Medulla oblongata (tissue), 1 donor: ENCODE data around the gene ZBTB3.
"Not testable (repeated sequence)": the region's sequence is repeated elsewhere in the genome, so short reads cannot be mapped to it uniquely, and the experiment has no call there.

ENCODE experiments used
- DNase-seq: peaks from one replicate; pipeline ENCODE4 v3.0.0-alpha.2; 2015; ENCODE audit errors: extremely low spot score

Gene ZBTB3

DNA sequence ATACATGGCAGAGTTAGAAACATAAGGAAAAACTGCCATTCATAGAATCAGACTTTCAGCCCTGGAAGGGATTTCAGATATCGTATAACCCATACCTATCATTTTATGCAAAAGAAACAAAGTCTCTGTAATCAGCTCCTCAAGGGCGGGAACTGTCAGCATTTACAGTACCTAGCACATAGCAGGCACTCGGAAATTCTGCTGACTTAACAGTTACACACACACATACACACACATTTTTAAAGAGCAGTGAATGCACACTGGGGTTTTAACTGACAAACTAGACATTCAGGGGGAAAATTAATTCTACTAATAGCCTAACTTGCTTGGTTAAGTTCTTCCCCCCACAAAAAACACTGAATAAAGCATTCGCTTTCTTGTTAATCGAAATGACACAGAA, 37.8 kb downstream of the ZBTB3 start:
- no peak for DNase-seq

DNA sequence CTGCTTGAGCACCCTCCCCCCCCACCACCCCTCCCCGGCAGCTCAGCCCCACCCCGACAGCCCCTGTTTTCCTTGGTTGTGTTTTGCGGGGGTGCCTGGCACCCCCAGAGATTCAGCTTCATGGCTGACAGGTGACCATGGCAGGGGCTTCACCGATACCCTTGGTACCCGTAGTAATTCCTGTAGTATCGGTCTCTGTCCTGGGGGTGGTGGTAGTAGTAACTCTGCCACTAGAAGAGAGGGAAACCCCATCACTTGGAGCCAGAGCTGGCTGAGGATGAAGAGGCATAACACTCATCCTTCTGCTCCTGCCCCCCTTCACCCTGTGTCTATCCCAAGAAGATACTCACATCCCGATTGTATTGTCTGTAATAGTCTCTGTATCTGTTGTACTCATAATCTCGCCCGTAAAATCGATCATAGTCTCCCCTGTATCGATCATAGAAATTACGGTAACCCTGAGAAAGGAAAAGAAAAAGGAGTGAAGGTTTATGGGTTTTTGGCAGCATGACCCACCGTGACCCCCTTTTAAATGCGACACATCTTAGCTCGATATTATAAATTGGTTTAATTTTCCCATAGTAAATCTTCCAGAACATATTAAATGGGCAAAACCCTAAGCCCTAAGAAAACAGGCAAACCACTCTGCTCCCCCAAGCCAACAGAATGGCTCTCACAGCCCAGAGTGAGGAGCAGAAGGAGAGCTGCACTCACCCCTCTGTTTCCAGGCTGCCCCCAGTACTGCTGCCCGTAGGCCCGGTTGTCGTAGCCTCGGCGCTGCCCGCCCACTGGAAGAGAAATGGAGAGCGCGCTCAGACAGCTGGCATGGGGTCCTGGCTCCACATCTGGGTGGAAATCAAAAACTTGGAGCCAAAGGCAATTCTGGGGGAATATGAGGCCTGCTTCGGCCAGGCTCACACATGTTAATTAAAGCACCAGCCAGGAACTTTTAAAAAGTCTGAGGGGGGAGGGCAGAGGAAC, 38.5 kb downstream of the ZBTB3 start:
- DNase-seq, result no peak

DNA sequence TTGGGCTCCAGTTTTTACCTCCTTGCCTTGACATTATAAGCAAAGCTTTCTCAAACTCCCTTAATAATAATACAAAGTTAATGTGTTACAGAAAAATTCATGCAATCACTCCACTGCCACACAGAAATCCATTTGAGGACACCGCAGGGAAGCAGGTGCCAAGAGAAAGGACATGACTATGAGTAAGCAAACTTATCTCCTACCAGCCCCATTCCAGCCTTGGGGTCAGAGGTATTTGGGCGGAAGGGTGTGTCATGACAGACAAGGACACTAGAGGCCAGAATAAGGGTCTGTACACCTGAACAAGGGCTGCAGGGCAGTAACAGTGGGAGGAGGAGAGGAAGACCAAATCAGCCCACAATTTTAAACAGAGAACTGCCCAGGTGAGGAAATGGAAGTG, 40.6 kb downstream of the ZBTB3 start:
- DNase-seq, result no peak

DNA sequence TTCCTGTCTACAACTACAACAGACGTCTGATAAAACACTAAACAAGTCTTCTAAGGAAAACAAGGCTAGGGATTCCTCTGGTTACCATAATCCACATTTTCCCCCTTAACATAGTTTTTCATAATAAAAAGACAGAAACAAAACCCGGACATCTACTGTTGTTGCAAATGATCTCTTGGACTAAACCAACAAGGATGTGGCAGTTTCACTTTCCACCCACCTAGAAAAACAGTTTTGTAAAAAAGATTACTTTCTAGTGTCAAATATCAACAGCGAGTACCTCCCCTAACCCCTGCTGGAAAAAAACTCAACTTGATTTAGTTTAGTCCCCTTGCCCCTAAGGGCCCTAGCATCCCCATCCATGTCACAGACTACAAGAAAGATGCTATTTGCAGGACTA, 41.1 kb downstream of the ZBTB3 start:
- no peak for DNase-seq

DNA sequence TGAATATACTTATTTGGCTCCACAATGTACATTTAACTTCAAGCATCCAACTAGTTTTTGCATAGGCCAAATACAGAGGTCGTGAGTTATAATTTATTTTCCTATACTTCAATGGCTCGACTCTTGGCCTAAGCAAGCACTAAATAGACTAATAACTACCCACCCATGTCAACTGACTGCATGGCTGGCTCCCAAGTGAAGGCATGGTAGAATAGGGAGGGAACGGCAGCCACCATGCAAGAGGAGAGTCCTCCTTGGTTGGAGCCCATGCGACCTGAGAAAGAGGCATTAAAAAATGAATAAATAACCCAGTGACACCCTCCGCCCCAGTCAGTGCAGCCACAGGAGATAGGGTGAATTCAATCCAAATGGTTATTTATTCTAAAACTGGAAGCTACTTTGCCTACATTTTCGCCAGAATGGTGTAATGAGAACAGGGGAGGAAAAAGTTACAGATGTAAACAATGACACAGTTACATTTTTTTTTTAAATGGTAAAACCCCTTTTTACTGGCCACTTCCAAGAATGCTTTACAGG, 41.6 kb downstream of the ZBTB3 start:
- no peak for DNase-seq

DNA sequence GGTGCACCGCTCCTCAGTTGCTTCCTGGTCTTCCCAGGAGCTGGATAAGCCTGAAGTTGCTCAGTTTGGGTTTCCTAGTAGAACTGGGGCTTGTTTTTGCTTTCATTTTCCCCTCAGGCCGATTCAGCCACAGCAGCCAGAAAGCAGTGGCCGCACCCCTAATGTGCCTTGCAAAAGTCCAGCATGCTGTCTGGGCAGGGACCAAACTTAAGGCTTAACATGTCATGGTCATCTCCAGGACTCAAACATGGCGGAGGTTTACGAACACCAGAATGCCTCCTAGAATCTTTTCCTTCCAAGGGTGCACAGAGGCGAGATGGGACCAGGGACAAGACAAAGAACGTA, 44.0 kb downstream of the ZBTB3 start:
- DNase-seq, result no peak

DNA sequence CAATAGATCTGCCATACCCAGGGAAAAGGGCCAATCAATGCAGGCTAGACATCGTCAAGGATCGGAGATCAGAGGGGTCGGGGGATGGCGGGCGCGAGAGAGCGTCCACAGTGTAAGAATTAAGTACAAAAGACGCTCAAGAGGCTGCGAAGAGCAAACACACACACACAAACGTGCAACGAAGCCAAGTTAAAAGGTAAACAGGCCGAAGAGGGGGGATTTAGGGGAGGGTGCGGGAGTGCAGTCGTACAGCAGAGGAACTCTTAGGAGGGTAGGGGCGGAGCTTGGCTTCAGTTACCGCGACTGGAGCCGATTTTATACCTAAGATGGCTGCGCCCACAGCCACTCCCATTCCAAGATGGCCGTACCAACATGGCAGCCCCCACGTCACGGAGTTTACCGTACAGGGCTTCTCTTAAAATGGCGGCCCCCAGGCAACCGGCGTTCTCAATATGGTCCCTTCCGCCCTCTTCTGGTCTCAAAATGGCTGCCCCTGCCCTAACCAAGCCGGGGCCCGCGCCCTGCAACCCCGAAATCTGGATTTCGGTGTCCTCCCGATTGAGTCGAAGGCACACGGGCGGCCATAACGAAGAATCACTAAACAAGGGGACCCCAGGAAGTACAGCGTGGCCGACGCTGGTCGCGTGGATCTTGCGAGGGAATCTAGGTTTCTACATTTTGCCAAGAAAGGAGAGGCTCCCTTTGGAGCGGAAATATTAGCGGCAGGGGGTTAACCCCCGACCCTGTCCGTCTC, 44.5 kb downstream of the ZBTB3 start:
- peak; percentile 98 for DNase-seq

DNA sequence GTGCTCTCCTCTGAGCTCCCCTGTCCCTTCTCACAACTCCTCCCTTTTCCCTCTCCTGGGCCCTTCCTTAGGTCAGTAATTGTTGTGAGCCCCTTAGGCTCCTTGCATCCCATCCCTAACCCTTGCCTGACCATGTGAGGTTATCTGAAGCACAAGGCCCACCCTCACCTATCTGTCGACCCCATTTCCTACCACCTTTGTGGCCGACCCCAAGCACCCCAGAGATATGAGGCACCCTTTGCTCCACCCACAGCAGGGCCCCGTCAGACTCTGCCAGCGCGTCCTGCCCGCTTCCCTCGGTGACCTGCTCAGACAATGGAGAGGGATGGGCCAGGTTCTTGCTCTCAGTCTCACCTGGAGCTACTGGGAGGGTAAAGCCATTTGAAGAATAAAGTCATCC, 45.2 kb downstream of the ZBTB3 start:
- no peak for DNase-seq

DNA sequence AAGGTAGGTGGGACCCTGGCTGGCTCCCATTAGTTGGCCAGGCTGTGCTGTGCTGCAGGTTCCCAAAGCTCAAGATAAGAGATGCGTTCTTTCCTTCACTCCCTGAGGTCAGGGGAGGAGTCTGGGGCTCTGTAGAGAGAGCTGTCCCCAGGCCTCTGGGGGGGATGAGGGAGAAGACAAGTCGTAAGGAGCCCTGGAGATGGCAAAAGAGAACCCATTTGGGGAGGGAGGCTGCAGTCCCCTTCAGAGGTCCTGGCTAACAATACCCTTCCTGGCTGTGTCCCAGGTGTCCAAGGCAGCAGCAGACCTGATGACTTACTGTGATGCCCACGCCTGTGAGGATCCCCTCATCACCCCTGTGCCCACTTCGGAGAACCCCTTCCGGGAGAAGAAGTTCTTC, 45.6 kb downstream of the ZBTB3 start:
- no peak for DNase-seq

DNA sequence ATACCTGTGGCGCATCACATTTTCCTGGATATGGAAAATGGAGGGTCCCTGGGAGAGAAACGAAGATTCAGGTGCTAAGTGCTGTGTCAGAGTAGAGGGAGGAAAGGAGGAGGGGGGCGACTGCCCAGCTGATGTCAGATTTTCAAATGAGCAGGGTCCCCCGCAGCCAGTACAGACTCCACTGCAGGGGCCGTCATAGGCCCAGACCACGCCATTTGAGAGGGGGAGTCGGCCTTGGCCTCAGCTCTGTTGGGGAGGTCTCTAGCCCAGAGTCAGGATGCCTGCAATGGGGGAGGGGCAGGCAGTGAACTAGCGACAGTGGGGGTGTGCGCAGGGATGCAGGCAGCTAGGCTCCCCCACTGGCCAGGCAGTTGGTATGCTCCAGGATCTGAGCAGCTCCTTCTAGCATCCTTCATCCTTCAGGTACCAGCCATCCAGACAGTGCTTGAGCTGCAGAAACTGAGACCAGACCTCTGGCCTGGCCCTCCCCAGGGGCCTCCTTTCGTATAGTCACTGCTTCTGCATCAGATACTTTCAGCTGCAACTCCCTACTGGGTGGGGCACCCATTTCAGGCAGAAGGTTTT, 46.6 kb downstream of the ZBTB3 start, which contains the start of the genes BSCL2 and GNG3:
BSCL2 (minus strand) TSS at position 148 of the 585 bp plus-strand sequence. CDS start 229 bp downstream, outside the sequence.
GNG3 (plus strand) TSS at position 400 of the 585 bp plus-strand sequence. CDS start 620 bp downstream, outside the sequence.
- peak; percentile 62 for DNase-seq

DNA sequence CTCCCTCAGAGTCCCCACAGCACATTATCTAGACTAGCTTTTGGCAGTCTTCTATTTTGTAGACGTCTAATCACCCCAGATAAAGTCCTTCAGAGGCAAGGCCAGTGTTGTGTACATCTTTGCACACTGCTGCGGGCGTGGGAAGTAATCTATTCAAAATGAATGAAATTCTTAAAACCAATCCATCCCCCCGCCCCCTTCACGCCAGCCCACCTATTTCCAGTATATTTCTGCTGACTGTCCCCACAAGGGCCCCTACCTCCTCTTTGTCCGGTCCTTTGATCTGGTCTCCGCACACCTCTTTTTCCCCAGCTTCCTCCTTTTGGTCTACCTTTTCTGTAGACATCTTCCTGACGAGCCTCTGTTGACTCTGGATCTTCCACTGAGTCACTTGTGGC, 47.1 kb downstream of the ZBTB3 start:
- DNase-seq, result no peak

DNA sequence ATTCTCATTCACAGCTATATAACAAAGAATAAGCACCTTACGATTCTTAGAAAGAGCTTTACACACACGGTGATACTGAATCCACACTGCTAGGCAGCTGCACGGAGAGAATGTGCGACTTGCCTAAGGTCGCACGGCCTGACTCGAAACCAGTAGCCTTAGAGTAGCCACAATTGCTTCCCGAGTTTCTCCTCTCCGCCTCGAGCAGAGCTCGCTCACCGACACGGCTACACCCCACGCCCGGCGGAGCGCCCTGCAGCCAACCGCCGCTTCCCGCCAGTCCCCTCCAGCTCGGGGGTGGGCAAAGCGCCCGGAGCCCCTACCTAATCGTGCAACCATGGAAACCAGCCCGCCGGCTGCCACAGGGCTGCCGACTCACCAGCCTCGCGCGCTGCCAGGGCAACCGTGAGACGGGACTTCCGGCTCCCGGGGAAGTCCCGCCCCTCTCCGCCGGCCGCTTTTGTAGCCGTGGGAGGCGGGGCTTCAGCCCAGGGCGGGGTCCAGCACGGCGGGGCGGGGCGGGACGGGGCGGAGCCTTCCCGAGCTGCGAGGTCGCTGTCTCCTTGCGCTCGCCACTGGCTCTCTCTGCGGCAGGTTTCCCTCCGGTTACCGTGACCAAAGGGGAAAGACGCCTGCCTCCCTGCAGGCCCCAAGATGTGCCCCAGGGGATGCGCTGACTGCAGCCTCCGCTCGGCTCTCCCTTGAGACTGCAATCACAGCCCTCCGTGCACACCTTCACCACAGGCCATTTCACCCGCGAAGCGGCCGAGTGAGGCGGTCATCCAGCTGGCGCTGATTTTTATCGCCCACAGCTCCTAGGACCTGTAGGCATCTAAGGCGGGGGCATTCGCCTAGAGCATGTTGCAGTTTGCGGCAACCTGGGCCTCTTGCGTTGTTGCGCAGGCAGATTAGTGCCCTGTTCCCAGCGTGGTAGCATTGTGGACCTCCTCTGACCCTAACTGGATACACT, 47.8 kb downstream of the ZBTB3 start:
- peak; percentile 96 for DNase-seq

DNA sequence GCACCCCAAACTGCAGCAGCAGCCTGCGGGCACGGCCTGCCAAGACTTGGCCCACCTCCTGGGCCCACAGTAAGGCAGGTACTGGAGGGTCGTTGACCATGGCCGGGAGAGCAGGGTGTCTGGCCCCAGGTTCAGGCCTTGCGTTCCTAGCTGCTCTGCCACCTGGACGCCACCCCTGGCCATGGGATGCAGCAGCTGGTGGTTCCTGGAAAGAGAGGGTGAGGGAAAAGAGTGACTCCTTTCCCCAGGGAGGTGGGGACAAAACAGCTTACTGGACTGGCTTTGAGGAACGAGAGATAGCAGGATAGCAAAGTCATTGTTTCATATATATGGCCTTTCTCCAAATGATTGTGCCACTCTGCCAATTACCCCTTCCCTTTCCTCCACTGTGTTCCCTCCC, 48.5 kb downstream of the ZBTB3 start:
- no peak for DNase-seq

DNA sequence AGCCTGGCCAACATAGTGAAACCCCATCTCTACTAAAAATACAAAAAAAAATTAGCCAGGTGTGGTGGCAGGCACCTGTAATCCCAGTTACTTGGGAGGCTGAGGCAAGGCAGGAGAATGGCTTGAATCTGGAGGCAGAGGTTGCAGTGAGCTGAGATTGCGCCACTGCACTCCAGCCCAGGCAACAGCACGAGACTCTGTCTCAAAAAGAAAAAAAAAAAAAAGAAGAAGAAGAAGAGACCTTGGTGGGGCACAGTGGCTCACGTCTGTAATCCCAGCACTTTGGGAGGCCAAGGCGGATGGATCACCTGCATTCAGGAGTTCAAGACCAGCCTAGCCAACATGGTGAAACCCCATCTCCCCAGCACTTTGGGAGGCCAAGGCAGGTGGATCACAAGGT, 50.0 kb downstream of the ZBTB3 start:
- DNase-seq, result not testable (repeated sequence)

DNA sequence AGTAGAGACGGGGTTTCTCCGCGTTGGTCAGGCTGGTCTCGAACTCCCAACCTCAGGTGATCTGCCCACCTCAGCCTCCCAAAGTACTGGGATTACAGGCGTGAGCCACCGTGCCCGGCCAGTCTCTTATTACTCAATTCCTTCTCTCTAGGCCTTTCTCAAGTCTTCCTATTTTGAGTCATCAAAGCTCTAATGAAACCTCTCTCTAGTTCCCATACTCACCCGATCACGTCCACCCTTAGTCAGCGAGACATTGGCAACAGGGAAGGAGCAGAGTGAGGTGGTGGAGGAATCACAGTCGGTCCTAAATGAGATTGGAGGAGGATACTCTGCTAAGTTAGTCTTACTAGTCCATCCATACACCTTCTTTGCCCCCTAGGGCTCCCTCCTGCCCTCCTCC, 51.7 kb downstream of the ZBTB3 start:
- no peak for DNase-seq
